ENCODE data around the gene CCDC169. TPM values are rescaled to one million over a fixed set of nuclear protein-coding genes. Genes with fewer than 3 reads are reported as not detected.
A peak's percentile ranks its signal among the peaks of the same experiment; 100 is the strongest.

Gene CCDC169
- total RNA-seq, result 0.97 and 4.3 TPM in 2 replicates

DNA sequence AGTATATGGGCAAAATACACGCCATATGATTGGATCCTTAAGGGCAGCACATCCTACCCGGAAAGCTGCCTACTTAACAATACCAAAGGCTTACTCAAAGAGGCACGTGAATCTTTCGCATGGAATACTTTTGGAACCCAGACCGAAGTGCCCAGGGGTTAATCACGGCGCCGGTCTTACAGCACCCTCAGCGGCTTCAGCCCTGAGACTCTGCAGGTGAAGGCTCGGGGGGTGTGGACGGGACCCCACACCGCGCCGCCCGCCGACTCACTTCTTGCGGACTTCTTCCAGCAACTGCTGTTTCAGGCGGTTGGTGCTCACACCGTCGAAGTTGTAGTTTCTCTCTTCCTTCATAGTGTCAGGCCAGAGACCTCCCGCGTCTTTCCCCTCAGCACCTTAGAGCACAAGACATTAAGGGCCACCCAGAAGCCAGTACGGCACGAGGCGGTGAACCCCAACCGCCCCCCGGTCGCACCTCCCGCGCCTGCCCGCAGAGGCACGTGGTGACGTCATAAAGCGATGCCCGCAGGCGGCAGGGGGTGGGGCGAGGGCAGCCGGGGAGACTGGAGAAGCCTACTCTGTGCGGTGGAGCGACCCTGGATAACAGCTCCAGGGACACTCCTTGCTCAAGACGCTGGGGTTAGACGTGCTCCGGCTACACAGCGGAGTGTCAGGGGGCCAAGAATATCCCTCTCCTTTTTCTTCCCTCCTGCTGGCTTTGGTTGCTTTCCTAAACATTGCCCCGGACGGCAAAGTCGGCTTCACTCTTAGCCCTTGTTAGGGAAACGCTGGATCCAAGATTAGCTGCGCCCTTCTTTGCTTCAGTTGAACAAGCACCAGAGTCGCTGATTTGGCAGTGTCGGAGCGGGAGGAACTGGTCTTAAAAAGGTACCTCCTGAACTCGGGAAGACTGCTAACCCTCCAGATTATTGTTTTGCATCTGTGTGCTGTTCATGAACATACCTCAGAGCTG is at the start of gene CCDC169:
CCDC169 (minus strand) TSS at position 449 of the 973 bp plus-strand sequence; CDS start at position 354, 95 bp downstream.
- DNase-seq (ENCODE audit: low read depth), result peak; percentile 67
- TF ChIP-seq, protein P1, sequence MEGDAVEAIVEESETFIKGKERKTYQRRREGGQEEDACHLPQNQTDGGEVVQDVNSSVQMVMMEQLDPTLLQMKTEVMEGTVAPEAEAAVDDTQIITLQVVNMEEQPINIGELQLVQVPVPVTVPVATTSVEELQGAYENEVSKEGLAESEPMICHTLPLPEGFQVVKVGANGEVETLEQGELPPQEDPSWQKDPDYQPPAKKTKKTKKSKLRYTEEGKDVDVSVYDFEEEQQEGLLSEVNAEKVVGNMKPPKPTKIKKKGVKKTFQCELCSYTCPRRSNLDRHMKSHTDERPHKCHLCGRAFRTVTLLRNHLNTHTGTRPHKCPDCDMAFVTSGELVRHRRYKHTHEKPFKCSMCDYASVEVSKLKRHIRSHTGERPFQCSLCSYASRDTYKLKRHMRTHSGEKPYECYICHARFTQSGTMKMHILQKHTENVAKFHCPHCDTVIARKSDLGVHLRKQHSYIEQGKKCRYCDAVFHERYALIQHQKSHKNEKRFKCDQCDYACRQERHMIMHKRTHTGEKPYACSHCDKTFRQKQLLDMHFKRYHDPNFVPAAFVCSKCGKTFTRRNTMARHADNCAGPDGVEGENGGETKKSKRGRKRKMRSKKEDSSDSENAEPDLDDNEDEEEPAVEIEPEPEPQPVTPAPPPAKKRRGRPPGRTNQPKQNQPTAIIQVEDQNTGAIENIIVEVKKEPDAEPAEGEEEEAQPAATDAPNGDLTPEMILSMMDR (IDR thresholded peaks at IDR 0.05; ENCODE audit: insufficient read depth, low read depth, low read length), result no peak
- peak within 1 kb of the TSS; percentile 73 for H3K4me3 ChIP-seq (ENCODE audit: low read depth, low read length)

DNA sequence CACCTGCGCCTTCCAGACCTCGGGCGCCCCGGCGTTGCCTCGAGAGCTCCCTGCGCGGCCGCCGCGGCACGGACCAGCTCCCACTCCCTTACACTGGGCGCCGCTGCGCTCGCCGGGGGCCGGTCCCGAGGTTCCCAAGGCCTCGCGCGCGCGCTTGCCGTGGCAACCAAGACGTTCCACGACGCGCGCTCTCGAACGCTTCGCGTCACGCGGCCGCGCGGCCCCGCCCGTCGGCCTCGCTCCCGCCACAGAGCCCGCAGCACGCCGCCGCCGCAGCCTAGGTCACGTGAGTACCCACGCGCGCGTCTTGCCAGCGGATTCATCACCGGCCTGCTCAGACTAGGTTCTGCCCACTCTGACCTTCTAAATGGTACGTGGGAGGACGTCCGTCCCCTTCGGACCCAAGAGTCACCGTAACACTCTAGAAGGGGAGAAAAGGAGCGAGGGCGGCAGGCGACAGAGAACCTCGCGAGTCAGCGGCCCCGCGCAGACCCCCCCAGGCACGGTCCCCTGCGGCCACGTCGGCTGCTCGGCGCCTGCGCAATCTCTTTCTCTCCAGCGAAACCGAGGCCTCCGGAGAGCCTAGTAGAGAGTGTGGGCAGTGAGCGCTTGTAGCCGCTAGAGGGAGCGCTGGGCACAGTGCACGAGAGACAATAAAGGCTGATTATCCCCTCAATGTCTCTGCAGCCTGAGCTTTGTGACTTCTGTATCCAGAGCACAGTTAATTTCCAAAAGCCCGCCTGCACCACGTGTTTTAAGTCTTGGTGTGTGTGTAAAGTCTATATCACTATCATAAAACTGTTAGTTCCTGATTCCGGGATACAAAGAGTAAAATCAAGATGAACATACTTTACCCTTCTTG is 48.8 kb upstream of the CCDC169 start, which contains the start of gene SPART:
SPART (minus strand) TSS at position 173 of the 862 bp plus-strand sequence. CDS start 10,564 bp downstream, outside the sequence.
- peak; percentile 93 for DNase-seq (ENCODE audit: low read depth)
- H3K4me3 ChIP-seq (ENCODE audit: low read depth, low read length), result peak within 1 kb of the TSS; percentile 84
- TF ChIP-seq, protein P1 (IDR thresholded peaks at IDR 0.05; ENCODE audit: insufficient read depth, low read depth, low read length), result peak; percentile 99

DNA sequence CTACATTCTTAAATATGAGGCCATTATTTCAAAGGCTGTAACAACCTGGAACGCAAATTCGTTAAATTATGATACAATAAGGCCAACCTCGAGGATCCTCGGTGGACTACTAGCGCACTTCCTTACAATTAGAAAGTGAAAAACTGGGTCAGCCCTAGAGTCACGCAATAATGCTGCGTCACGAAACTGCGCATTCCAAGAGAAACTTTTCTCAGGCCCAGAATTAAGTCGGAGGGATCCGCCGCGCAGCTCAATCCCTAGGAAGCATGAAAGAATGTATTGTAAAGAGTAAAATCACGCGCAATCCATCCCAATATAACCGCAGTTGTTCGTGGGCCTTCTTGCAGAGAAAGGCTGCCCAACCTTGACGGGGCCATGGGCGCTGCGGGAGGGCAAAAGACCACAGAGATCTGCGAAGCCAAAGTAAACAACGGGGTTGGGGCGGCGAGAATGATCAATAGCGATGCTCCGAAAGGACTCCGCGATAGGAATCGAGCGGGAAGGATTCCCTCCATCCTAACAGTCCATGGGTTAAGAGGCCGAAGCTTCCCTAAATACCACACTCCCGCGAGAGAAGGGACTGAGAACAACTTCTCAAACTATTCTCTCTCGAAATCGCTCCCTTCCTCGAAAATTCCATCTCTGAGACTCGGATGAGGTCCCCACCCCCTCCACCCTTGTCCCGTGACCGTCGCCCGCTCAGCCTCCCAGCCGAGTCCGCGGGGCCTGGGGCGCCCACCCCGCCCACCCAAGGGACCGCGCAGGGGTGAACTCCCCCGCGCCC is 48.0 kb upstream of the CCDC169 start:
- peak; percentile 95 for DNase-seq (ENCODE audit: low read depth)
- H3K4me3 ChIP-seq (ENCODE audit: low read depth, low read length), result peak overlapping the region; percentile 84
- TF ChIP-seq, protein P1 (IDR thresholded peaks at IDR 0.05; ENCODE audit: insufficient read depth, low read depth, low read length), result no peak

DNA sequence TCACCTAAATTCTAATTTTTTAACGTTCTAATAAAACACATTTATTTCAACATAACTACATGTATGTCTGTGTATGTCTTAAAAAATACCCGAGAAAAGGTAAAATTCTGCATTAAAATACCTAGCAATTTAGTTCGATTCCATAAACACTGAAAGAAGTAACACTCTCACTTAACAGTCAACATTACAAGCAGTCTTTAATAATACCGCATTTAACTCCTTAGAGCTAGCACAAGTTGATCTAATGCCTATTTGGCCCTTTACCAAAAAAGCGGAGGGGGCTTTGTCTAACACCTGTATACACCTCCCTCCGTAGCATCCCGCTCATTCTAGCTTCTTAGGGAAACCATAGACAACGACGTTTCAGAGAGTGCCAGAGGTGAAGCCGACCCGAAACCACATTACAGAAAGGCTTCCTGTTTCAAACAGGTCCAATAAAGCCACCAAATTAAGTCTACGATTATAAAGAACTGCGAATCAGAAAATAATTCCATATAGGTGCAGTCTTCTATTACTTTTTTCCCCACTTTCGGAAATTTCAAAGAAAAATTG is 47.3 kb upstream of the CCDC169 start:
- peak overlapping the region; percentile 84 for H3K4me3 ChIP-seq (ENCODE audit: low read depth, low read length)
- TF ChIP-seq, protein P1 (IDR thresholded peaks at IDR 0.05; ENCODE audit: insufficient read depth, low read depth, low read length), result no peak
- DNase-seq (ENCODE audit: low read depth), result no peak

DNA sequence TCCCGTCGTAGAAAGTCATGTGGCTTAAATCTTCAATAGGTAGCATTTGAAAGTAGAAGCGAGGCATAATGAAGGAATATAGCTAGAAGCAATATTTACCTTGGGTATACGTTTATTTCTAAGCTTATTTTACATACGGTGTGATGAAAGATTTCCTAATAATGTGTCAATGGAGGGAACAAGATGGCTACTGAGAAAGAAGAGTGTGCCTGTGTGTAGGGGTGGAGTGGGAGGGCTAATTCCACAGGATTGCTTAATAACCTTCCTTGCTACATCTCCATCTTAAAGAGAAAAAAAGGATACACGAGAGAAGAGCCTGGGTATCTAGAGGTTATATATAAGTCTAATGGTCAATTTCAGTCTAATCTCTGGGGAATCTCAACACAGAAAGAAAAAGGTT is 46.6 kb upstream of the CCDC169 start:
- DNase-seq (ENCODE audit: low read depth), result peak; percentile 88
- TF ChIP-seq, protein P1 (IDR thresholded peaks at IDR 0.05; ENCODE audit: insufficient read depth, low read depth, low read length), result no peak
- peak overlapping the region; percentile 84 for H3K4me3 ChIP-seq (ENCODE audit: low read depth, low read length)
